NOMO-1 treated with DMSO at 0.1 percent for 48 hours (cell line): Measurements from ENCODE around the gene VPS41.
"Not testable (repeated sequence)": the region's sequence is repeated elsewhere in the genome, so short reads cannot be mapped to it uniquely, and the experiment has no call there.

Experiments
- DNase-seq: peaks from one replicate; lab custom pipeline; 2025; ENCODE audit not compliant: unreplicated experiment; lab: John Stamatoyannopoulos, UW

VPS41 gene

DNA sequence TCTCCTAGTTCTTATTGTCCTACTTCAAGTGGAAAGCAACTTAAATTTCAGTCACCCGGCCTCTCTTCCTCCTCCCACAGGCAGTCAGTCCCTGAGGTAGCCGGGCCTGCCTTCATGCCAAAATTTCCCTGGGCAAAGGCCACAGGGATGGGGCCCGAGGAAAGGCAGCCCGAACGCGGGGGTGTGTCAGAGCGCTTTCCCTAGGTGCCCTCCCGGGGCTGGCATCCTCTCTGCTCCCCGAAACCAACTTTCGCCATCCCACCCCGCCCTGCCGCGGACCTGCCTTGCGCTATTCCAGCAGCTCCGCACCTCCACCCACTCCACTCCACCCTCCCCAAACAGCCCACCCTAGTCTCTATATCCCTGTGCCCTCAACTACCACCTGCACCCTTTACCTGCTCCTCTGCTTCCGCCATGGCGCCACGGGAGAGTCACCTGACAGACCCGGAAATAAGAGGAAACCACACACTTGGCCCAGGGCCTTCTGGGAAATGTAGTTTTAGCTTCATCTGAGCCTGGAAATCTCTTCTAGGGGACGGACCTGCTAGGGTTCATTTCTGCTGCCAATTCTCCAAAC lies at the start of gene VPS41:
Gene VPS41 (minus strand): TSS at position 433 of the 577 bp plus-strand sequence. CDS start 17 bp downstream, at position 416.
- DNase-seq, result peak; percentile 71

DNA sequence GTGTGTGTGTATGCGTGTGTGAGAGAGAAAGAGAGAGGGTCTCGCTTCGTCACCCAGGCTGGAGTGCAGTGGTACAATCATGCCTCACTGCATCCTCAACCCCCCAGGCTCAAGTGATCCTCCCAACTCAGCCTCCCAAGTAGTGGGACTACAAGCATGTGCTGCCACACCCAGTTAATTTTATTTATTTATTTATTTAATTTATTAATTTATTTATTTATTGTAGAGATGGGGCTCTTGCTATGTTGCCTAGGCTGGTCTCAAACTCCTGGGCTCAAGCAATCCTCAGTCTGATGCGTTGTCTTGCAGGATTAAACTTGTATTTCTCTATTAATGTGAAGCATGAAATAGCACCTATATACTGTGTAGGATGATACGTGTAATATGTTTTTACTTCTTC lies 46.9 kb upstream of the VPS41 start:
- no peak for DNase-seq

DNA sequence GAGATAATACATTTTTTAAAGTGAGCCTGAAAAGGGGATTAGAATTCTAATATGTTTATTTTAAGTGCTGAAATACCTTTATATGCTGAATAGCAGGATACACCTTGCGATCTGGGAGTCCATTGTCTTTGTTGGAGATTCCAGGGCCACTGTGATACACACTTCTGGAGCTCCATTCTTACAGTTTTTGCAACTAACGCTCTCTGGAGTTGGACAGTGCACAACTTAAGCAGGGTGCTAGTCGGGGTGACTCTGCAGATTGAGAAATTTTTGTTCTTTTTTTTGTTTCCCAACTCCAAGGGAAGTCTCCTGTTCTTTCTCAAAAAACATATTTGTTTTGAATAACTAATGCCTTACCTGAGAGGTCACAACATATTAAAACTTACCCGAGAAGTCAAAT lies 45.0 kb upstream of the VPS41 start:
- DNase-seq, result no peak

DNA sequence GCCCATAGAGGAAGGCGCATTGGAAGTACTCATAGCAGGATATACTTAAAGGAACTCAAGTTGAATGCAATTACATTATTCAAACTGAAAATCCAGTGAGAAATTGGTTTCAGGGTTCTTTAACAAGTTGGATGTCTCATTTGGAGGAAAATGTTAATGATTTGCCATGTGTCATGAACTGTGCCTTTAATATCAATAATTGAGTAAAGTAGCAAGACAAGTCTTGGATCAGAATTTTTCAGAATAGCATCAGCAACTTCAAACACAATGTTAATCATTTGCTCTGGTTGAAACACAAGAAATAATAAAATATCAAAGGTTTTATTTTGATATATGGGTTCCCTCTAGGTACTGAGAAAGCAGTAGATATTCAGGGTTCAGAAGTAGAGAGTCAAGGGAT lies 44.2 kb upstream of the VPS41 start:
- DNase-seq, result no peak

DNA sequence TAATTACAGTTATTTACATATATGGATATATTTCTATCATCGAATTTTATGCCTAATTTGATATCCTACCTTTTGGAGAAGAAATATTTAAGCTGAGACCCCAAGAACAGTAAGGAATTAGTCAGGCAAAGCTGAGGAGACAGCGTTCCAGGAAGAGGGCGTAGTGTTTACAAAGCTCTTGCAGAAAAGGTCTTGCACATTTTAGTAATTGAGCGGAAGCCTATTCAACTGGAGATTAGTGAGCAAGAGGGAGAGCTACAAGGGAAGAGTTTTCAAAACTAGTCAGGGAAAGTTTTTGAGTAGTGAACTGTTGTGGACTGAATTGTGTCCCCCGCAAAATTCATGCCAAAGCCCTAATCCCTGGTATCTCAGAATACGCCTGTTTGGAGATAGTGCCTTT lies 42.2 kb upstream of the VPS41 start:
- no peak for DNase-seq

DNA sequence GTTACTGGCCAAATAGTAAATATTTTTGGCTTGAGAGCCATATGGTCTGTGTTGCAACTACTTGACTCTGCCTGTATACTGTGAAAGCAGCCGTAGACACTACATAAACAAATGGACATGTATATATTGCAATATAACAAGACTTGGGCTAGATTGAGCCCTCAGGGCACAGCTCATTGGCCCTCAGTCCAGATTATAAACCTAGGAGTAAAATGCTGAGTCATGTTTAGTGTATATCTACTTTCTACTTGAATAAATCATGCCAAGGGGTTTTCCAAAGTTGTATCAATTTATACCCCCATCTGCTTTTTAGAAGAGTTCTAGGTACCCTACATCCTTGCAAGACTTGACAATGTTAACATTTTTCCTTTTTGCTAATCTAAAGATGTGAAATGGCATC lies 41.3 kb upstream of the VPS41 start:
- no peak for DNase-seq

DNA sequence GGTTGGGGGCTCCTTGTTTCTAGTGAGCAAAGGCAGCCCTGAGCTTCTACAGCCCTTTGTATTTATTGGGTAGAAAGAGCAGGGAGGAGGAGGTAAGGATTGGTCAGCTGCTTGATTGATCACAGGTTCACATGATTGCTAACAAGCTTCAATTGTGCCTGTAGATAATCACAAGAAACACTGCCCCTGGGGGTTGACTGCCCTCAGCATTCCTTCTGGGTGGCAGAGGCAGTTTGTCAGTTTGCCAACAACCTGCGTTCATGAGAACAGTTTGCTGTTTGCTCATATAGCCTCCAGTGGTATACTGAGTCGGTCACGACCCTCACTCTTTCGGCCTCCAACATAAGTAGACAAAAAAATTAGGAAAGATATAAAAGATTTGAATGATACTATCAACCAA lies 38.5 kb upstream of the VPS41 start:
- not testable (repeated sequence) for DNase-seq

DNA sequence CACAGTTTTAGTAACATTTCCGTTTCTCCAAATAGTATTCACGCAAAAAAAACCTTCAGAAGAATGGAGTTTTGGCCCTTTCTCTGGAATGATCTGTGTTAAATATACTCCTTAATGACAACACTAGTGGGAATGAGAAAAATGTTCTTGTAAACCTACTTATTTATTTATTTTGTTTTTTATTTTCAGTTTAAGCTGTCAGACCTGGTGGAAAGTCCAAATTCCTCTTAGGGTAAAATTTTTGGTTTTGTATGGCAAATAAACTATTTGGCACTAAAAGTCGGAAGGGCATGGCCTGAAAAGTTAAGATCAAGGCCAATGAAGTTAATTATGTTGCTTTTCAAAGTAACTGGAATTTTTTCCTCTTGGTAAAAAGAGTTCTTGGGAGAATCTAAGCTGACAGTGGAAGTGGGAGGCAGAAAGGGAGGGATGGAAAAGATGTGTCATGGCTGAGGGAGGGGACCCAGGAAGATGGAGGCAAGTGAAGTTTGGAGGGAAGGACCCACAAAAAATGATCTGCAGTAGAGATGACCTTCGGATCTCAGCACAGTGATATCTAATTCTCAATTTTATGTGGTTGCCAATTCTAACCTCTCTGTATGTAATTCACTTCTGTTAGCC lies 33.5 kb upstream of the VPS41 start:
- no peak for DNase-seq

DNA sequence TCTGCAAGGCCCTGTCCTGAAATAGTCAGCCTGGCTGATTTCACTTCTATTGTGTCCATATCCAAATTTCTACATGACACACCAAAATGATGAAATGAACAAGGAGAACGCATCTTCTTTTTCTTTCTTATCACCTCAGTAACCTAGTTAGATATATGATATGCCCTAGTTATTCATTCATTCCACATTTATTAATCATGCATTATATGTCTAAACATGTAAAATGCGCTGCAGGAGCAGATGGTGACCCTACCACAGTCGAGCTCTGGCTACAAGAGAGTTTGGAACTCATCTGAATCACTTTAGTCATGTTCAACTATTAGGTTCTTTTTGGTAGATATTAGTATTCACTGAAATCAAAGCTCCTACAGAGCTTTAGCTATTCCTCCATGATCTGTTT lies 31.8 kb upstream of the VPS41 start:
- DNase-seq, result no peak

DNA sequence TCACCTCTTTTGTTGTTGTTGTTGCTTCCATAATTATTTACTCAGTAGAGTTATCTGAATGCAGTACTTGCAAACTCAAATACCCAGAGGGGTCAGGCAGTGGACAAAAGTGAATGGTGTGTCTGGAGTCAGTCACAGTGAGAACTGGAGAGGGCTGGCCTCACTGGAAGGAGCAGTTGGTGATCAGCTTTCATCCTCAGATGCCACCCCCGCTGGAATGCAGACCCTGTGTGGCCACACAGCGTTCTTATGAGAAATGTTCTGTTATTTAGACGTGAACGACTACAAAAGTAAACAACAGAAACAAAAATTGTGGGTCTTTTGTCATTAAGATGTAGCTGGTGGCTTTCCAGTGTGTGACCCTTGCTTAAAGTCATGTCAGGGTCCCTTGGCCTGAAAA lies 29.6 kb upstream of the VPS41 start:
- DNase-seq, result no peak

DNA sequence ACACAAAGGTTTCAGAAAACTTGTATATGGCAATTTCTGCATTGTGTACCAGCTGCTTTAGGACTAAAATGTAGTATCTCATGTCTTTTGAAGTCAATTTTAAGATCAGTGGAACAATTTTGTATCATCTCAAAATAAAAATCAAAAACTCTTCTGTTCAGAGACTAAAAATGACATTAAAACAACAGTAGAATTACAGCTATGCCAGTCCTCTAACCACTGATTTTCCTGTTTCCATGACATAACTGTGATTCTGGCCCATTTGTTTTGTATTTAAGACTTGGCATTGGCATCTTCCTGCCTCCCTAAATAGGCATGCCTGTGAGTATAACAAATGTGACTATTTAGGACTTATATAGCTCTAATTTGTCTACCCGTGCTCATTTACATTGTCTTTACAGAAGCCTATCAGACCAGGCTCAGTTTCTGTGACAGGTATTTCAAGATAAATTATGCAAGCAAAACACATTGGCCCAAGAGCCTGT lies 29.1 kb upstream of the VPS41 start:
- no peak for DNase-seq

DNA sequence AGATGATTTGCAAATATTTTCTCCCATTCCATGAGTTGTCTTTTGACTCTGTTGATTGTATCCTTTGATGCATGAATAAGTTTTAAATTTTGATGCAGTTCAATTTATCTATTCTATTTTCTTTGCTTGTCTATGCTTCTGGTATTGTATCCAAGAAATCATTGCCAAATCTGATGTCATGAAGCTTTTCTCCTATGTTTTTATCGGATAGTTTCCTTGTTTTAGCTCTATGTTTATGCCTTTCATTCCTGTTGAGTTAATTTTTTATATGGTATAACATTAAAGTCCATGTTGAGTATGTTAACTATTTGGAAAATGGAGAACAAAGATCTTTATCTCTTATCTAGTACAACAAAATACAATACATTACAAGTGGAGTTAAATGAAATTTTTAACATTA lies 27.6 kb upstream of the VPS41 start:
- no peak for DNase-seq

DNA sequence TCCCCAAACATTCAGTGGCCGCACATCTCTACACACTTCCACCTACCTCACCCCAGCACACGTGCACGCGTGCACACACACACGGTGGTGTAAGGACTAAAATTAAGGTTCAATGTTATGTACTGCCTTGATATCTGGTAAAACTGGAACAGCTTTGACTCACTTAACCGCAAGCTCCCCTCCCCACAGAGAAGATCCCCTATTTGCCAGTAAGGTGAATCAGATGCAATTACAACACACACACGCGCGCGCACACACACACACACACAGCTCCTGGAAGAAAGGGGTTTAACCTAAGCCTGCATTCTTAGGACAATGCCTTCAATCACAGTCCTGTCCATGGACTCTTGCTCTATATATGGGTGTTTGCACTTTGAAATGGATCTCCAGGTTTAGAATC lies 25.5 kb upstream of the VPS41 start:
- no peak for DNase-seq

DNA sequence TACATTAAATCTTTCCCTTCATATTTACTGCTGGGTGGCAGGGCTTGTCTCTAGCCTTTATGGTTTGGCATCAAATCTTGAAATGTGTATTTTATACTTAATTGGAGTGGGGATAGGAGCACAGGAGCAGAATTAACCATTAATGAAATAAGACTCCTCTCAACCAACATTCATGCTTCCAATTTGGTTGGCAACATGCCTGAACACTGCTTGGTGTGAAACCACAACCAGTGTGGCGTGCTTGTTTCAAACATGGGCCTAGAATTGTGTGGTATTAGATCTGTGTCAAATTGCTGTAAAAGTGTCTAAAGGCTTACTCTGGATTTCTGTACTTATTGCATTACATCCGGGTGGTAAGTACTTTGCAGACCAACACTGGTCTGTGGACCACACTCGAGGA lies 25.1 kb upstream of the VPS41 start:
- no peak for DNase-seq

DNA sequence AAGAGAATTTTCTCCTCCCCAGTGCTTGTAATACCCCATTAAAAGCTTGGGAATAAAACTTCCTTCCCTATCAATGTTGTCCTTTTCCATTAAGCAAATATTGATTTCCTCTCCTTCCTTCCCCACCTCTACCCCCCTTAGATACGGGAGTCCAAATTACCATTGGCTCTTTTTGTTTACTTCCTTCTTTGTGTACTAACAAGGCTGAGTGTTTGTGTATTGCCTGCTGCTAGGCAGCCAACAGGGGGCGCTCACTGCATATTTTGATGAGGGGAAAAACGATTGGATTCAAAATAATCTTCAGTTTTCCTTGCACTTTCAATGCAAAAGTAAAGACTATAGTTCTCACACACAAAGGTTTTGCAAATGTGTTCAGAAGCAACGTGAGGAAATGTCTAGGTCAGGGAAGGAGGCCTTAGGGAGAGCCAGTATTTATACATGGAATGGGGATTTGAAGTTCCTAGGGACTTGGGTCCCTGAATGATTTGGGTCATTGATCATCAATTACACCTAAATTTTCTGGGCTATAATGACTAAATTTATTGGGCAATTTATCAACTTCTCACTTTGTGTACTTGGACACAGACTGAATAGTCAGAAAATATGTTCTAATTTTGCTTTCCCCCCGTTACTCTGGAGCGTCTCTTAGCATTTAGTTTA lies 23.6 kb upstream of the VPS41 start:
- DNase-seq, result peak; percentile 19

DNA sequence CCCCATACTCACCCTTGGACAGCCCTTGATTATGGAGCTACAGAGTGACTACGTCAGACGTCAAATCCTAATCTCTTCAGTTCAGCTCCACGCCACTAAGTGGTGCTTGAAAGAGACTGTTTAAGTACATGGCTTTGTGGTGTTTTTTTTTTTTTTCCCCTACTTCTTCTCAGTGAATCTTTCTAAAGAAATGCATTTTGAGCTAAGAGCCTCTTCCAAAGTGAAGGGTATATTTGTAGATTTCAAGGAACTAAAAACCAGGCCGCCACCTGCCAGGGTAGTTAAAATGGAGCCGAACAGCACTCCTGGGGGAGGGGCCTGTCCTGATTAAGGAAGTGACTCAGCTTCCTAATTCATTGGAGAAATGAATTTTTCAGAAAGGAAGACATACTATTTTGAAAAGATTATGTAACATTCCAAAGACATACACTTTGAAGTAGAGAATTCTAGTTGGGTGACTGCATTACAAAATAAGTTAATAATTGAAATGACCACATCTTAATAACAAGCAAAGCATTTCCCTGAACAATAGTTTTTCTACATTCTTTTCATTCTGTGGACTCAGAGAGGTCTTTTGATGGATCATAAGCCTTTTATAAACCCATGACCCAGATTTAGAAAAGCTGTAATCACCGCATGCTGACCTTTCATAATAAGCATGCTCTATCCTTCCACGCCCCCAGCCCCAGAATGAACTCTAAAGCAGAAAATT lies 20.6 kb upstream of the VPS41 start:
- peak; percentile 22 for DNase-seq

DNA sequence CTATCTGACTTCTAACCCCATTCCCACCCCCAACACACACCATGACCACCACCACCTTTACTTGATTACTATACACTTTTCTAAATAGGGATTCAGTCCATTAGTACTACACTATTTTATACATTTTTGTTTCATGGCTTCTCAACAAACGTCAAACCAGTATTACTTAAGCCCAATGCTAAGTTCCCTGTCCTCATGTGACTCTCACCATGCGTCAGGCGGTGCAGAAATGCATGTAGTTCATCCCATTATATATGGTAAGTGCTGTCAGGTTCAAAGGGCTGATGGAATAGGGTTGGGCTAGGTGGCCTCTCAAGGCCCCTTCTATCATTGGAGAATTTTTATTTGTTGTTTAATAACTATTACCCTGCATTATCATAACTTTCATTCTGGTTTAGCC lies 19.5 kb upstream of the VPS41 start:
- no peak for DNase-seq

DNA sequence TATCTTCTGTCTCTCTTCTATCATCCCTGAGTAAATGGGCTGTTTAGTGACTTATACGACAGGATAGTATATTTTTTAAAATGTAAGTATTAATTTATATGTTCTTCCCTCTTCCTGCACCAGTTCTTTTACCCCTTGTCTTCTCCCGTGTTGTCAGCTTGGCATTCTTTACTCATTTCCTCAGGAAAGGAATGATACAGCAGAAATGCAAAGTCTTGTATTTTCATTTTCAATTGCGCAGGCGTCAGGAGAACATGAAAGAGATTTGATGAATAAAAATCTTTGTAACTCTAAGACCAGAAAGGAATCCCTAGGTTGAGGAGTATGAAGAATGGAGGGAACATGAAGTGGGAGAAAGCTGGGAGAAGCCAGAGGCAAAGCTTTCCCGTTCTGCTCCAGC lies 18.8 kb upstream of the VPS41 start:
- no peak for DNase-seq

DNA sequence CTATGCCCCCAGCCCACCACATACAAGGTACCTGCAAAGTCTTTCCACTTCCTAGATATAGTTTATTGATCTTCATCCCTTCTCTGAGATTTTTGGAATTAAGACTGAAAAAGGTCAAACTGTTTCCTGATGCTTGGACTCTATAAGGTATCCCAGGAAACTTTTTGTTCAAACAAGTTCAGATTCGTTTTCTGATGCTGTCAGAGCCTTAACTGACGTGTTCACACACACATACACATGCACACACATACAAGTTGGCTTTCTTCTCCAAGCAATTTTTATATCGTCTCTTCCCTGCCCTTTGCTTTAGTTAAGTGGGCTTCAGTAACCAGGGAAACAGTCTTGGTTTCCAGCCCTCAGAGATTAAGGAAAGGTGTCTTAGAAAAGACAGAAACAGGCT lies 11.7 kb upstream of the VPS41 start:
- DNase-seq, result no peak

DNA sequence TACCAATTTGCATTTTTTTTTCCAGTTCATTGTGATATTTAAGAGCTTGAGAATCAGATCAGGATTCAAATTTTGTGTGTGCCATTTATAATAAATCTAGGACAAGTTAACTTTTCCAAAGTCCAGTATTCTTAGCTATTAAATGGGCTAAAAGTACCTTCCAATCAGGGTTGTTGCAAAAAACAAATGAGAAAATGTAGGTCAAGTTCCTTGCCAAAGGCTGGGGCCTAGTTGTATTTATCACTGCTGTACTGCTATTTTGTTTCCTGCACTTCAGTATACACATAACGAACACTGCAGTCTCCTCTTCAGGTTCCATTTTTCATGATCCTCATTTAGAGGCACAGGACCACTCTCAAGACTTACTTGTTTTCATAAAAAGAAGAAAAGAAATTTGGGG lies 7.4 kb upstream of the VPS41 start:
- no peak for DNase-seq

DNA sequence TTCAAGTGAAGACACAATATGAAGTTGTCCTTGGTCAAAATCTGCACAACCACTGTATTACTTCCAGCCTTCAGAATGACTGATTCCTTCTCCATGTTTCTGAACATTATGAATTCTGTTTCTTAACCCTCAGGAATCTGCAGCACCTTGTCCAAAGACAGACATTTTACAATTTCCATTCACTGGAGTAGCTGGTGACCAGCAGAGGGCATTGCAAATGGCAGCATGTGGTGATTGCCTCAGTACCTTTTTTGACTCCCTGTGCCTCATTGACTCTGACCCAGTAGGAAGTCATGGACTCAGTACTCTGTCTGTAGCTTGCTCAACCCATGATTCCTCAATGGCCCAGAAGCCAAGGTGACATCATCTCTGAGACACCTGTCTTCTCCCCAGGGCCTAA lies 879 bp upstream of the VPS41 start:
- no peak for DNase-seq

DNA sequence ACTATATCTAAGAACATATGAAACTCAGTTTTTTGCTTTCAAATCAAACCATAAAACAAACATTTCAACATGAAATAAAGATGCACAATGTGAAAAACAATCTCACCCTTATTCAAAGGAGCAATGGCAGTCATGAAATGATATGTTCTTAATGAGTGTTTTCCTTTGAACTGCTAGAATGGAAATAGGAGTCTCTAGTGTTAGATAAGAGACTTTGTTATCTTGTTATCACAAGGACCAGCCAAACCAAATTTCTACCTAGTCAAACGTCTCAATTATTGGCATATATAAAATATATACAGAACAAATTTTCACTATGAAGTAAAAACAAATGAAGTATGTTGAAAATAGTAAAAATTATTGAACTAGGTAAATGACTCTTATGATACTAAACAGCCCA lies 1.2 kb downstream of the VPS41 start:
- DNase-seq, result no peak
